SK-N-SH (cell line): ENCODE results near the gene CCM2.

ENCODE experiments used
- CTCF ChIP-seq: fragments of 200-600 bp; sonication (generic); IDR thresholded peaks from 2 replicates; pipeline ENCODE4 v1.6.1; 2017; ENCODE audit warnings: antibody characterized with exemption, mild to moderate bottlenecking, moderate library complexity
- EP300 ChIP-seq, 2 experiments: IDR thresholded peaks; 2 replicates each; pipeline versions ENCODE4 v1.4.0 to v1.6.1; 2012; ENCODE audit warnings: borderline replicate concordance in 1 of 2, low read depth in 1 of 2, low read length in 1 of 2
- EZH2phosphoT487 ChIP-seq: fragments of 200-600 bp; sonication (generic); IDR thresholded peaks from 2 replicates; pipeline ENCODE4 v1.6.1; 2017; ENCODE audit warnings: low read depth, mixed run types, mild to moderate bottlenecking, antibody characterized with exemption, moderate library complexity, borderline replicate concordance
- GABPA ChIP-seq: IDR thresholded peaks from 2 replicates; pipeline ENCODE4 v1.4.0; 2012; ENCODE audit warnings: low read depth, mild to moderate bottlenecking
- MEF2A ChIP-seq: IDR thresholded peaks from 2 replicates; pipeline ENCODE4 v1.4.0; 2012; ENCODE audit warnings: low read depth, borderline replicate concordance
- REST ChIP-seq: IDR thresholded peaks from 2 replicates; pipeline ENCODE4 v1.6.1; 2012; ENCODE audit warnings: mild to moderate bottlenecking, low read depth, low read length, moderate library complexity

- TF ChIP-seq REST, result no peak
- TF ChIP-seq GABPA, result no peak
- TF ChIP-seq CTCF, result no peak
- TF ChIP-seq MEF2A, result no peak
- no peak for TF ChIP-seq EZH2phosphoT487
- no peak for TF ChIP-seq EP300 (IDR thresholded peaks at IDR 0.05; ENCODE audit: borderline replicate concordance in 1 of 2, low read depth in 1 of 2, low read length in 1 of 2)
These were observed 28.9 kb downstream of the CCM2 start for GRCh38 chr7:45028920-45029344.
